ENCODE results near the gene WIPF3.
"Not testable (repeated sequence)": the region's sequence is repeated elsewhere in the genome, so short reads cannot be mapped to it uniquely, and the experiment has no call there.

Gene WIPF3

GRCh38 chr7:29885626-29886025 lies 79.3 kb downstream of the WIPF3 start:
- Mint-ChIP-seq H3K9me3 (no peaks in the 10 kb centered on the region), H3K27ac (no peak overlapping the region), H3K4me3 (no peak overlapping the region)

GRCh38 chr7:29886827-29887226 lies 80.5 kb downstream of the WIPF3 start:
- DNase-seq, result no peak
- Mint-ChIP-seq H3K9me3 (no peaks in the 10 kb centered on the region), H3K4me1 (peaks cover 6 to 8% of the 10 kb centered on the region in 2 donors), H3K27ac (no peak overlapping the region), H3K4me3 (no peak overlapping the region), H3K36me3 (no peaks in the 10 kb centered on the region), H3K27me3 (peaks cover 15 to 26% of the 10 kb centered on the region in 2 donors)
- no peak for ATAC-seq (replicated peaks)

More at GRCh38 chr7:29885626-29886025, 79.3 kb downstream of the WIPF3 start:
- peaks cover 15 to 26% of the 10 kb centered on the region in 2 donors for H3K27me3 Mint-ChIP-seq
- H3K4me1 Mint-ChIP-seq, result peaks cover 6 to 8% of the 10 kb centered on the region in 2 donors
- no peaks in the 10 kb centered on the region for H3K36me3 Mint-ChIP-seq
- no peak for DNase-seq
- ATAC-seq (replicated peaks), result no peak

DNA sequence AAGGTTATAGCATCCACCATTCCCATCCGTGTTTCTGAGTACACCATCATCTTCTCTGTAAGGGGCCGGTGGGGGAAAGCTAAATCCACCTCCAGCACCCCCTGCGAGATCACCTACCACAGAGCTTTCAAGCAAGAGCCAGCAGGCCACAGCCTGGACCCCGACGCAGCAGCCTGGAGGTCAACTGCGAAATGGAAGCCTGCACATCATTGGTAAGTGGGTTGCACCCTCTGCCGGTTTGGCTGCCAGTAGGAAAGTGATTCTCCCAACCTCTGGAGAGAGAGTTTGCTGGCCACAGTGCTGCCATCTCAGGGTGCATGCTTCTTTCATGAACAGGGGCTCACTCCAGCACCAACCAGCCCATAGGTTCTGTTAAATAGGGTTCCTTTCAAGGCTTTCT lies 81.7 kb downstream of the WIPF3 start:
- Mint-ChIP-seq H3K4me1 (peaks cover 6 to 7% of the 10 kb centered on the region in 2 donors), H3K36me3 (no peaks in the 10 kb centered on the region), H3K27me3 (peaks cover 12 to 21% of the 10 kb centered on the region in 2 donors), H3K27ac (no peak overlapping the region), H3K9me3 (no peaks in the 10 kb centered on the region), H3K4me3 (no peak overlapping the region)
- DNase-seq (no peak), ATAC-seq (replicated peaks) (no peak)

DNA sequence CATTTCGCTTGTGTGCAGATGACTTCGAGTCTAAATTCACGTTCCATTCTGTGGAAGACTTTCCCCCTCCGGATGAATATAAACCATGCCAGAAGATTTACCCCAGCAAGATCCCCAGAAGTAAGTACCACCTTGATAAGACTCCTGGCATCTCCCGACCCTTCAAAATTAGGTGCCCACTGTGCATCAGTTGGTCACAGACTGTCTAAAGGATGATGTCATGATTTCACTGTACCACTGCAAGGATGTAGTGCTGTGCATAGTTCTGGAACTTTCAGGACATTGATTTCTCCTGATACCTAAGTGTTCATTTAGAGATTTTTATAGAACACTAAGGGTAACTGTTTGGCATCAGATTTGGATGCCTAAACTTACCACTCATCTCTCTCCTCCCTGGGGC lies 83.0 kb downstream of the WIPF3 start:
- ATAC-seq (replicated peaks), result no peak
- Mint-ChIP-seq H3K27me3 (peaks cover 8 to 13% of the 10 kb centered on the region in 2 donors), H3K36me3 (no peaks in the 10 kb centered on the region), H3K9me3 (no peaks in the 10 kb centered on the region), H3K4me1 (peaks cover 0 to 3% of the 10 kb centered on the region in 2 donors), H3K27ac (no peak overlapping the region), H3K4me3 (no peak overlapping the region)
- DNase-seq, result no peak

- Mint-ChIP-seq H3K27ac (no peak overlapping the region), H3K27me3 (peaks cover 1 to 4% of the 10 kb centered on the region in 2 donors), H3K4me1 (no peaks in the 10 kb centered on the region), H3K9me3 (no peaks in the 10 kb centered on the region), H3K4me3 (no peak overlapping the region), H3K36me3 (no peaks in the 10 kb centered on the region)
- DNase-seq, result no peak
- ATAC-seq (replicated peaks), result no peak
These were observed 83.9 kb downstream of the WIPF3 start for GRCh38 chr7:29890251-29890650.

DNA sequence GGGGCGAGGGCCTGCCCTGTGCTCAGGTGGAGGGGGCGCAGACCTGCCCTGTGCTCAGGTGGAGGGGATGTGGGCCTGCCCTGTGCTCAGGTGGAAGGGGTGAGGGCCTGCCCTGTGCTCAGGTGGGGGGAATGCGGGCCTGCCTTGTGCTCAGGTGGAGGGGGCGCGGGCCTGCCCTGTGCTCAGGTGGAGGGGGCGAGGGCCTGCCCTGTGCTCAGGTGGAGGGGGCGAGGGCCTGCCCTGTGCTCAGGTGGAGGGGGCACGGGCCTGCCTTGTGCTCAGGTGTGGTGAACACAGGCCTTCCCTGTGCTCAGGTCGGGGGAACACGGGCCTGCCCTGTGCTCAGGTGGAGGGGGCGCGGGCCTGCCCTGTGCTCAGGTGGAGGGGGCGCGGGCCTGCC lies 84.5 kb downstream of the WIPF3 start:
- H3K36me3 Mint-ChIP-seq; H3K27me3 Mint-ChIP-seq; ATAC-seq (replicated peaks); H3K27ac Mint-ChIP-seq; H3K4me1 Mint-ChIP-seq; H3K4me3 Mint-ChIP-seq; DNase-seq; H3K9me3 Mint-ChIP-seq: not testable (repeated sequence)

DNA sequence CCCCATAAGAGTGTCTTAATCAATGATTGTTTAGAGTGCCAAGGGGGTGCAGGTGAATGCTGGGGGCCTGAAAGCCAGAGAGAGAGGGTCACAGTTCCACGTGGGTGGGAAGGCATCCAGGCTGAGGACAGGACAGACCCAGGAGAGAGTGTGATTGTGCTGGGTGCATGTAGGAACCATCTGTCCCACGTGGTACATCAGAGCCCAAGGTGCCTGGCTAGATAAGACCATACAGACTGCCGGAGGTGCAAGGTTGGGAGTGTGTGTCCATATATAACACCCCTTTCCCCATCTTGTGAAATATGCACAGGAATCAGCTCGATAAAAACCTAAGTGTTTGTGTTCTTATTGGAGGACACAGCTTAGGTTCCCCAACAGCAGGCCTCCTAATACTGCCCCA lies 85.5 kb downstream of the WIPF3 start:
- H3K36me3 Mint-ChIP-seq, result no peaks in the 10 kb centered on the region
- H3K4me1 Mint-ChIP-seq, result no peaks in the 10 kb centered on the region
- no peak overlapping the region for H3K27ac Mint-ChIP-seq
- ATAC-seq (replicated peaks) (no peak), DNase-seq (no peak)
- H3K9me3 Mint-ChIP-seq, result peaks cover under 1% of the 10 kb centered on the region in 2 donors
- H3K27me3 Mint-ChIP-seq, result peaks cover 0 to 6% of the 10 kb centered on the region in 2 donors
- no peak overlapping the region for H3K4me3 Mint-ChIP-seq

DNA sequence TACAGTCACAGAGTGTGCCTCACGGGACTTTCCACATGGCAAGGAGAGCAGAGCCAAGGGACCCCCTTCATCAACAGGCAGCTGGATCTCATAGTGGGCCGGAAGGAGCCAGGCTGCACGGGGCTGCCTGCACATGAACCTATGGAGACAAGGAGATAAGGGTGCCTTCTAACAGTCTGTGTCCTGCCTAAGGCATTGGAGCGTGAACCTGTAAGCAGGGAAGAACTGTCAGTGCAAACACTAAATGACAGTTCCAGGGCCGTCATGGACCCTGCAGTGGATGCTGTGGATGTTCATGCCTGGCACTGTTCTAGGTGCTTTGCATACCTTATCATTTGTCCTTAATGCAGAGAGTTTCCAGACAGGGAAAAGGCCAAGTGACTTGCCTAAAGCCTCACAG lies 85.9 kb downstream of the WIPF3 start:
- ATAC-seq (replicated peaks) (no peak), DNase-seq (no peak)
- Mint-ChIP-seq H3K4me3 (no peak overlapping the region), H3K27ac (no peak overlapping the region), H3K36me3 (no peaks in the 10 kb centered on the region), H3K9me3 (peaks cover 4% of the 10 kb centered on the region in 2 donors), H3K4me1 (no peaks in the 10 kb centered on the region), H3K27me3 (peaks cover 0 to 6% of the 10 kb centered on the region in 2 donors)

DNA sequence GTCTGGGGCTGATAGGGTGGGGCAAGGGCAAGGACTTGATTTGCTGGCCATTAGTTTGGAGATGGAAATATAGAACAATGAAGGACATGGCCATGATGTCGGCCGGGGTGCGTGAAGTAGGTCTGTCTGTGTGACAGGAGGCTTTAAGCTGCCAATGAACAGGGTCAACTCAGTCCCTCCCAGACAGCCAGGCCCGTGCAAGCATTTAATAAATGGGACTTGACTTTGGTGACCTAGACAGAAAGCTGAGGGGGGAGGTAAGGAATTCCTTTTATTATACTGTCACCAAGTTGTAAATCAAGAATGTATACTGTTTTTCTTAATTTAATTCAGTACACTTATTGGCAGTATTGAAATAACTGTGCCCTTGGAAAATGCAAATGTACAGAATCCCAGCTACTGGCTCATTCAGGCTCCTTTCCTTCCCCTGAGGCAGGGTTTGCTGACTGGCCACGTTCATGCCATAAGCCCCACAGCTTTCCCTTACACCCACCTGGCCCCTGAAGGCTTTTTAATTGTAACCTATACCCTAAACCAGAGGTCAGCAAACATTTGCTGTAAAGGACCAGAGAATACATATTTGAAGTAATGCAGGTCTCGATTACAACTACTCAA lies 87.2 kb downstream of the WIPF3 start:
- no peak overlapping the region for H3K4me3 Mint-ChIP-seq
- H3K9me3 Mint-ChIP-seq, result peaks cover 8 to 9% of the 10 kb centered on the region in 2 donors
- no peaks in the 10 kb centered on the region for H3K4me1 Mint-ChIP-seq
- H3K36me3 Mint-ChIP-seq, result no peaks in the 10 kb centered on the region
- no peak overlapping the region for H3K27ac Mint-ChIP-seq
- no peak for DNase-seq
- H3K27me3 Mint-ChIP-seq, result peaks cover 9 to 13% of the 10 kb centered on the region in 2 donors
- ATAC-seq (replicated peaks), result no peak

GRCh38 chr7:29894256-29894655 lies 87.9 kb downstream of the WIPF3 start:
- Mint-ChIP-seq H3K9me3 (peaks cover 8 to 10% of the 10 kb centered on the region in 2 donors), H3K4me3 (no peak overlapping the region), H3K4me1 (no peaks in the 10 kb centered on the region), H3K36me3 (no peaks in the 10 kb centered on the region), H3K27ac (no peak overlapping the region), H3K27me3 (peaks cover 9 to 15% of the 10 kb centered on the region in 2 donors)
- ATAC-seq (replicated peaks), result no peak
- no peak for DNase-seq

DNA sequence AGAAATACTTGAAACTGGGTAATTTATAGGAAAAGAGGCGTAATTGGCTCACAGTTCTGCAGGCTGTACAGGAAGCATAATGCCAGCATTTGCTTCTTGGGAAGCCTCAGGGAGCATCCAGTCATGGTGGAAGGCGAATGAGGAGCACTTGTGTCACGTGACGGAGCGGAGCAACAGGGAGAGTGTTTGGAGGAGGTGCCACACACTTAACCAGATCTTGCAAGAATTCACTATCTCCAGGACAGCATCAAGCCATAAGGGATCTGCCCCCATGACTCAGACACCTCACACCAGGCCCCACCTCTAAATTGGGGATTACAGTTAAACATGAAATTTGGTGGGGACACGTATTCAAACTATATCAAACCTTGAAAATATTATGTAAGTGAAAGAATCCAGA lies 89.3 kb downstream of the WIPF3 start:
- Mint-ChIP-seq H3K27me3 (peaks cover 11 to 15% of the 10 kb centered on the region in 2 donors), H3K9me3 (peaks cover 8 to 10% of the 10 kb centered on the region in 2 donors), H3K4me3 (no peak overlapping the region), H3K27ac (no peak overlapping the region), H3K4me1 (no peaks in the 10 kb centered on the region), H3K36me3 (no peaks in the 10 kb centered on the region)
- DNase-seq (no peak), ATAC-seq (replicated peaks) (no peak)

DNA sequence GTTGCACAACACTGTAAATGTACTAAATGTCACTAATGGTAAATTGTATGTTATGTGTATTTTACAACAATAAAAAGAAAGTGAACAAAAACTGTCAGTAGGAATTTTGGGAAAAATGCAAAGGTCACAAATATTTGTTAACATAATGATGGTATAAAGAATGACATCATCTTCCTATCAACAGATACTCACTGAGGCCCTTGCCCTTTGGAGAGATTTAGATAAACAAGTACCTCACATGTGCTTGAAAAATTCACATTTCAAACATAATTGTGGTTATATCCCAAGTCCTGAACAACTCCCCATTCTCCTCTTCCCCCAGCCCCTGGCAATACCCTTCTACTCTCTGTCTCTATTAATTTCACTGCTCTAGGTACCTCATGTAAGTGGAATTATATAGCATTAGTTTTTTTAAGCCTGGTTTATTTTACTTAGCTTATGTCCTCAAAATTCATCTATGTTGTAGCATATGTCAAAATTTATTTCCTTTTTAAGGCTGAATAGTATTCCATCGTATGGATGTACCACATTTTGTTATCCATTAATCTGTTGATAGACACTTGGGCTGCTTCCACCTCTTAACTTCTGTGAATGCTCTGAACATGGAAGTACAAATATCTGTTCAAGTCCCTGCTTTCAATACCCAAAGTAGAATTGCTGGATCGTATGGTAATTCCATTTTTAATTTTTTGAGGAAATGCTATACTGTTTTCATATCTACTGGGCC lies 90.5 kb downstream of the WIPF3 start:
- H3K9me3 Mint-ChIP-seq, result peaks cover 8 to 10% of the 10 kb centered on the region in 2 donors
- no peak for DNase-seq
- H3K27me3 Mint-ChIP-seq, result peaks cover 15 to 17% of the 10 kb centered on the region in 2 donors

DNA sequence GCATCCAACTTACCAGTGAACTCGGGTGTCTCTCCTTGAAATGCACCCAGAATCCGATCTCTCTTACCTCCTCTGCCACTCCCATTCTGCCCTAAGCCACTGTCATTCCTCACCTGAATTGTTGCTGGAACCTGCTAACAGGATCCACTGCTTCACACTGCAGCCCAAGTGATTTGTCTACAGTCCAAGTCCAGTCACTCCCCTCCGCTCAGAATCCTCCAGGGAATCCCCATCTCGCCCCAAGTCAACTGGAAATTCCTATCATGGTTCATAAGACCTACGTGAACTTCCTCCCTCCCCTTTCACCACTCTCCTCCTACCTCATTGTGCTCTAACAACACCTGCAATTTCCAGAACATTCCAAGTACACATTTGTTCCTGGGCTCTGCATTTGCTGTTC lies 92.0 kb downstream of the WIPF3 start:
- DNase-seq (no peak), ATAC-seq (replicated peaks) (no peak)
- no peak overlapping the region for H3K27ac Mint-ChIP-seq
- H3K9me3 Mint-ChIP-seq, result peaks cover 8 to 10% of the 10 kb centered on the region in 2 donors
- H3K4me3 Mint-ChIP-seq, result no peak overlapping the region
- no peaks in the 10 kb centered on the region for H3K4me1 Mint-ChIP-seq
- peaks cover 15 to 19% of the 10 kb centered on the region in 2 donors for H3K27me3 Mint-ChIP-seq
- H3K36me3 Mint-ChIP-seq, result no peaks in the 10 kb centered on the region

More for the DNA sequence above, 90.5 kb downstream of the WIPF3 start:
- Mint-ChIP-seq H3K4me3 (no peak overlapping the region), H3K27ac (no peak overlapping the region), H3K4me1 (no peaks in the 10 kb centered on the region), H3K36me3 (no peaks in the 10 kb centered on the region)
- no peak for ATAC-seq (replicated peaks)

- peaks cover 3 to 5% of the 10 kb centered on the region in 2 donors for H3K36me3 Mint-ChIP-seq
- no peak for DNase-seq
- peaks cover 12 to 29% of the 10 kb centered on the region in 2 donors for H3K27me3 Mint-ChIP-seq
- H3K4me1 Mint-ChIP-seq, result no peaks in the 10 kb centered on the region
- ATAC-seq (replicated peaks), result no peak
- no peak overlapping the region for H3K27ac Mint-ChIP-seq
- H3K4me3 Mint-ChIP-seq, result no peak overlapping the region
- H3K9me3 Mint-ChIP-seq, result peaks cover 16% of the 10 kb centered on the region in 2 donors
These were observed 94.4 kb downstream of the WIPF3 start for GRCh38 chr7:29900745-29901144.
